SK-N-SH (cell line): ENCODE results near the gene MRPL36. TPM values are rescaled to one million over a fixed set of nuclear protein-coding genes. Genes with fewer than 3 reads are reported as not detected.

ENCODE experiments used
- CTCF ChIA-PET: fragments of 300-600, 350-600 bp; formaldehyde crosslinking; extraction: SDS; loops from one replicate; lab custom pipeline; 2021; lab: Yijun Ruan, JAX
- POLR2A ChIA-PET: fragments of 350-600 bp; sonication (Branson Sonifier 250); formaldehyde crosslinking; extraction: SDS; loops from one replicate; lab custom pipeline; 2020; ENCODE audit warnings: antibody characterized with exemption, inconsistent platforms; lab: Yijun Ruan, JAX
- DNase-seq: peaks from one replicate; pipeline ENCODE4 v3.0.0; 2012
- H2AFZ ChIP-seq: fragments of 200-600 bp; sonication (generic); 2 replicates; pipeline ENCODE4 v1.8.1; 2016; ENCODE audit warnings: antibody characterized with exemption, mild to moderate bottlenecking, low read depth
- H3F3A ChIP-seq: fragments of 200-600 bp; sonication (generic); replicated peaks from 2 replicates; pipeline ENCODE3; 2016; ENCODE audit warnings: antibody characterized with exemption, mild to moderate bottlenecking; ENCODE audit not compliant: insufficient read depth
- H3K27ac ChIP-seq, 2 experiments: fragments of 200-500 bp in 1 of 2; fragments of 200-600 bp in 1 of 2; sonication (Bioruptor generic) in 1 of 2; sonication (generic), shearing (Covaris generic) in 1 of 2; 2 replicates each; pipeline versions ENCODE4 v1.5.1 to v1.6.1; 2014 to 2016; ENCODE audit warnings: low read depth in 2 of 2, inconsistent platforms in 1 of 2, low read length in 1 of 2, mild to moderate bottlenecking in 1 of 2, mixed read lengths in 1 of 2
- H3K27me3 ChIP-seq: fragments of 200-600 bp; sonication (generic), shearing (Covaris generic); 2 replicates; pipeline ENCODE4 v1.6.1; 2016; ENCODE audit warnings: mixed run types; ENCODE audit not compliant: insufficient read depth
- H3K36me3 ChIP-seq, 2 experiments: fragments of 200-500 bp in 1 of 2; fragments of 200-600 bp in 1 of 2; sonication (Bioruptor generic) in 1 of 2; sonication (generic) in 1 of 2; replicated peaks in 1 of 2; 2 replicates each; pipeline versions ENCODE3 to v1.5.1; 2014 to 2016; ENCODE audit warnings: low read length in 1 of 2, mild to moderate bottlenecking in 1 of 2; ENCODE audit not compliant: insufficient read depth in 2 of 2, control insufficient read depth in 1 of 2
- H3K4me1 ChIP-seq, 2 experiments: fragments of 200-500 bp in 1 of 2; fragments of 200-600 bp in 1 of 2; sonication (Bioruptor generic) in 1 of 2; sonication (generic), shearing (Covaris generic) in 1 of 2; 2 replicates each; pipeline versions ENCODE4 v1.5.1 to v1.6.1; 2014 to 2016; ENCODE audit warnings: low read depth in 1 of 2, low read length in 1 of 2, mixed run types in 1 of 2; ENCODE audit not compliant: insufficient read depth in 2 of 2, control insufficient read depth in 1 of 2
- H3K4me2 ChIP-seq: fragments of 200-600 bp; sonication (generic), shearing (Covaris generic); 2 replicates; pipeline ENCODE4 v1.6.1; 2017; ENCODE audit warnings: mixed run types
- H3K4me3 ChIP-seq, 2 experiments: fragments of 200-500 bp in 1 of 2; fragments of 200-600 bp in 1 of 2; sonication (Bioruptor generic) in 1 of 2; sonication (generic), shearing (Covaris generic) in 1 of 2; 2 replicates each; pipeline versions ENCODE4 v1.5.1 to v1.8.1; 2014 to 2016; ENCODE audit warnings: low read depth in 2 of 2, inconsistent platforms in 1 of 2, low read length in 1 of 2, mild to moderate bottlenecking in 1 of 2, mixed read lengths in 1 of 2, moderate library complexity in 1 of 2
- H3K79me2 ChIP-seq: fragments of 200-600 bp; sonication (generic); 2 replicates; pipeline ENCODE4 v1.8.1; 2017; ENCODE audit warnings: mild to moderate bottlenecking; ENCODE audit not compliant: insufficient read depth
- H3K9ac ChIP-seq: fragments of 200-600 bp; sonication (generic); 2 replicates; pipeline ENCODE4 v1.6.1; 2017; ENCODE audit warnings: mixed run types
- H3K9me2 ChIP-seq: fragments of 200-600 bp; sonication (generic); 2 replicates; pipeline ENCODE4 v1.6.1; 2017; ENCODE audit warnings: mixed run types
- H3K9me3 ChIP-seq: fragments of 200-600 bp; sonication (generic); 2 replicates; pipeline ENCODE4 v1.6.1; 2017; ENCODE audit warnings: mixed run types, mild to moderate bottlenecking, moderate library complexity
- H4K20me1 ChIP-seq: fragments of 200-600 bp; sonication (generic); 2 replicates; pipeline ENCODE4 v1.6.1; 2017; ENCODE audit warnings: mild to moderate bottlenecking, mixed run types; ENCODE audit not compliant: insufficient read depth
- CHD2 ChIP-seq: fragments of 150-350 bp; IDR thresholded peaks from 2 replicates; pipeline ENCODE4 v1.6.1; 2018; ENCODE audit warnings: low read length; ENCODE audit not compliant: partially characterized antibody
- FOSL2 ChIP-seq: IDR thresholded peaks from 2 replicates; pipeline ENCODE4 v1.4.0; 2012; ENCODE audit warnings: low read depth, mild to moderate bottlenecking, moderate library complexity, borderline replicate concordance
- FOXJ3 ChIP-seq: sonication (generic); formaldehyde crosslinking; IDR thresholded peaks from 2 replicates; pipeline ENCODE4 v1.5.1; 2020; ENCODE audit warnings: mild to moderate bottlenecking, missing genetic modification reagents
- GABPA ChIP-seq: IDR thresholded peaks from 2 replicates; pipeline ENCODE4 v1.4.0; 2012; ENCODE audit warnings: low read depth, mild to moderate bottlenecking
- GATA2 ChIP-seq: sonication (generic); formaldehyde crosslinking; IDR thresholded peaks from 2 replicates; pipeline ENCODE4 v1.5.0; 2020; ENCODE audit warnings: mild to moderate bottlenecking, missing genetic modification reagents
- MAX ChIP-seq: IDR thresholded peaks from 2 replicates; pipeline ENCODE4 v1.4.0; 2012; ENCODE audit warnings: low read depth
- MEF2A ChIP-seq: IDR thresholded peaks from 2 replicates; pipeline ENCODE4 v1.4.0; 2012; ENCODE audit warnings: low read depth, borderline replicate concordance
- MXI1 ChIP-seq: IDR thresholded peaks from 2 replicates; pipeline ENCODE4 v1.6.1; 2012; ENCODE audit warnings: mild to moderate bottlenecking, low read depth, low read length, improper control_type of control experiment
- NRF1 ChIP-seq: IDR thresholded peaks from 2 replicates; pipeline ENCODE4 v1.6.1; 2012; ENCODE audit warnings: low read depth, mild to moderate bottlenecking, low read length
- PBX3 ChIP-seq: IDR thresholded peaks from 2 replicates; pipeline ENCODE4; 2012
- RAD21 ChIP-seq: IDR thresholded peaks from 2 replicates; pipeline ENCODE4 v1.6.1; 2012; ENCODE audit warnings: mild to moderate bottlenecking, low read length
- SMC3 ChIP-seq: IDR thresholded peaks from 2 replicates; pipeline ENCODE4 v1.6.1; 2012; ENCODE audit warnings: low read depth, low read length, improper control_type of control experiment
- TAF1 ChIP-seq: IDR thresholded peaks from 2 replicates; pipeline ENCODE4 v1.6.1; 2012; ENCODE audit warnings: low read depth, mild to moderate bottlenecking, low read length, moderate library complexity, borderline replicate concordance
- TCF12 ChIP-seq: IDR thresholded peaks from 2 replicates; pipeline ENCODE4 v1.4.0; 2012
- TEAD4 ChIP-seq: IDR thresholded peaks from 2 replicates; pipeline ENCODE4 v1.4.0; 2012; ENCODE audit warnings: mild to moderate bottlenecking, borderline replicate concordance; ENCODE audit not compliant: insufficient read depth
- YY1 ChIP-seq: IDR thresholded peaks from 2 replicates; pipeline ENCODE4 v1.4.0; 2012; ENCODE audit warnings: low read depth, mild to moderate bottlenecking
- WGBS: methylation state at CpG from one replicate; pipeline ENCODE4 v1.1.6; 2017; ENCODE audit warnings: low lambda C conversion rate; 5-methylcytosine and 5-hydroxymethylcytosine counted together
- polyA plus RNA-seq, 3 experiments: library from polyadenylated mRNA; depleted of rRNA; stranded (reverse); fragments of >200 nt; gene quantifications; 2 replicates each; pipeline ENCODE4 v1.2.3, GENCODE V29; 2012
- TF ChIP-seq, protein P1 (sequence below): fragments of 200-600 bp; sonication (generic); IDR thresholded peaks from 2 replicates; pipeline ENCODE4 v1.6.1; 2017; ENCODE audit warnings: antibody characterized with exemption, mild to moderate bottlenecking, moderate library complexity
- TF ChIP-seq, protein P2 (sequence below): IDR thresholded peaks from 2 replicates; pipeline ENCODE4 v1.6.1; 2012; ENCODE audit warnings: mild to moderate bottlenecking, low read depth, low read length, moderate library complexity
- TF ChIP-seq, protein P3 (sequence below): IDR thresholded peaks from 2 replicates; pipeline ENCODE4 v1.4.0; 2012; ENCODE audit warnings: low read depth, borderline replicate concordance

The MRPL36 gene
- polyA plus RNA-seq, 1 of the 3 experiments (the other 2 are of a cell fraction), result 78.4 TPM

- DNase-seq, result no peak
- no peaks in the 10 kb centered on the region for H3F3A ChIP-seq
Measured at GRCh38 chr5:1806974-1807373, 7.3 kb upstream of the MRPL36 start.

More at GRCh38 chr5:1806974-1807373, 7.3 kb upstream of the MRPL36 start:
- POLR2A ChIA-PET, result no interaction called here
- 85% methylated on average over 16 of the region's 16 CpGs for WGBS
- no peak overlapping the region for H3K27ac ChIP-seq
- H3K36me3 ChIP-seq, result peaks cover 61 to 89% of the 10 kb centered on the region in 2 experiments
- H3K9me2 ChIP-seq, result no peaks in the 10 kb centered on the region
- peaks cover 0 to under 1% of the 10 kb centered on the region in 2 experiments; a peak in 1 of 4 replicates for H3K4me1 ChIP-seq
- CTCF ChIA-PET, result no interaction called here
- H4K20me1 ChIP-seq, result no peaks in the 10 kb centered on the region; the same call in 1 of the 2 replicates
- TF ChIP-seq FOSL2 (no peak), NRF1 (no peak), SMC3 (no peak), GATA2 (CRISPR knock-in tag) (no peak), TEAD4 (no peak), PBX3 (no peak), CHD2 (no peak), GABPA (no peak), RAD21 (no peak), MXI1 (no peak), TAF1 (no peak), MAX (no peak), MEF2A (no peak), TCF12 (no peak), FOXJ3 (no peak), YY1 (no peak)
- TF ChIP-seq, protein P1, sequence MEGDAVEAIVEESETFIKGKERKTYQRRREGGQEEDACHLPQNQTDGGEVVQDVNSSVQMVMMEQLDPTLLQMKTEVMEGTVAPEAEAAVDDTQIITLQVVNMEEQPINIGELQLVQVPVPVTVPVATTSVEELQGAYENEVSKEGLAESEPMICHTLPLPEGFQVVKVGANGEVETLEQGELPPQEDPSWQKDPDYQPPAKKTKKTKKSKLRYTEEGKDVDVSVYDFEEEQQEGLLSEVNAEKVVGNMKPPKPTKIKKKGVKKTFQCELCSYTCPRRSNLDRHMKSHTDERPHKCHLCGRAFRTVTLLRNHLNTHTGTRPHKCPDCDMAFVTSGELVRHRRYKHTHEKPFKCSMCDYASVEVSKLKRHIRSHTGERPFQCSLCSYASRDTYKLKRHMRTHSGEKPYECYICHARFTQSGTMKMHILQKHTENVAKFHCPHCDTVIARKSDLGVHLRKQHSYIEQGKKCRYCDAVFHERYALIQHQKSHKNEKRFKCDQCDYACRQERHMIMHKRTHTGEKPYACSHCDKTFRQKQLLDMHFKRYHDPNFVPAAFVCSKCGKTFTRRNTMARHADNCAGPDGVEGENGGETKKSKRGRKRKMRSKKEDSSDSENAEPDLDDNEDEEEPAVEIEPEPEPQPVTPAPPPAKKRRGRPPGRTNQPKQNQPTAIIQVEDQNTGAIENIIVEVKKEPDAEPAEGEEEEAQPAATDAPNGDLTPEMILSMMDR, result no peak
- TF ChIP-seq, protein P2, sequence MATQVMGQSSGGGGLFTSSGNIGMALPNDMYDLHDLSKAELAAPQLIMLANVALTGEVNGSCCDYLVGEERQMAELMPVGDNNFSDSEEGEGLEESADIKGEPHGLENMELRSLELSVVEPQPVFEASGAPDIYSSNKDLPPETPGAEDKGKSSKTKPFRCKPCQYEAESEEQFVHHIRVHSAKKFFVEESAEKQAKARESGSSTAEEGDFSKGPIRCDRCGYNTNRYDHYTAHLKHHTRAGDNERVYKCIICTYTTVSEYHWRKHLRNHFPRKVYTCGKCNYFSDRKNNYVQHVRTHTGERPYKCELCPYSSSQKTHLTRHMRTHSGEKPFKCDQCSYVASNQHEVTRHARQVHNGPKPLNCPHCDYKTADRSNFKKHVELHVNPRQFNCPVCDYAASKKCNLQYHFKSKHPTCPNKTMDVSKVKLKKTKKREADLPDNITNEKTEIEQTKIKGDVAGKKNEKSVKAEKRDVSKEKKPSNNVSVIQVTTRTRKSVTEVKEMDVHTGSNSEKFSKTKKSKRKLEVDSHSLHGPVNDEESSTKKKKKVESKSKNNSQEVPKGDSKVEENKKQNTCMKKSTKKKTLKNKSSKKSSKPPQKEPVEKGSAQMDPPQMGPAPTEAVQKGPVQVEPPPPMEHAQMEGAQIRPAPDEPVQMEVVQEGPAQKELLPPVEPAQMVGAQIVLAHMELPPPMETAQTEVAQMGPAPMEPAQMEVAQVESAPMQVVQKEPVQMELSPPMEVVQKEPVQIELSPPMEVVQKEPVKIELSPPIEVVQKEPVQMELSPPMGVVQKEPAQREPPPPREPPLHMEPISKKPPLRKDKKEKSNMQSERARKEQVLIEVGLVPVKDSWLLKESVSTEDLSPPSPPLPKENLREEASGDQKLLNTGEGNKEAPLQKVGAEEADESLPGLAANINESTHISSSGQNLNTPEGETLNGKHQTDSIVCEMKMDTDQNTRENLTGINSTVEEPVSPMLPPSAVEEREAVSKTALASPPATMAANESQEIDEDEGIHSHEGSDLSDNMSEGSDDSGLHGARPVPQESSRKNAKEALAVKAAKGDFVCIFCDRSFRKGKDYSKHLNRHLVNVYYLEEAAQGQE, result no peak
- TF ChIP-seq, protein P3, sequence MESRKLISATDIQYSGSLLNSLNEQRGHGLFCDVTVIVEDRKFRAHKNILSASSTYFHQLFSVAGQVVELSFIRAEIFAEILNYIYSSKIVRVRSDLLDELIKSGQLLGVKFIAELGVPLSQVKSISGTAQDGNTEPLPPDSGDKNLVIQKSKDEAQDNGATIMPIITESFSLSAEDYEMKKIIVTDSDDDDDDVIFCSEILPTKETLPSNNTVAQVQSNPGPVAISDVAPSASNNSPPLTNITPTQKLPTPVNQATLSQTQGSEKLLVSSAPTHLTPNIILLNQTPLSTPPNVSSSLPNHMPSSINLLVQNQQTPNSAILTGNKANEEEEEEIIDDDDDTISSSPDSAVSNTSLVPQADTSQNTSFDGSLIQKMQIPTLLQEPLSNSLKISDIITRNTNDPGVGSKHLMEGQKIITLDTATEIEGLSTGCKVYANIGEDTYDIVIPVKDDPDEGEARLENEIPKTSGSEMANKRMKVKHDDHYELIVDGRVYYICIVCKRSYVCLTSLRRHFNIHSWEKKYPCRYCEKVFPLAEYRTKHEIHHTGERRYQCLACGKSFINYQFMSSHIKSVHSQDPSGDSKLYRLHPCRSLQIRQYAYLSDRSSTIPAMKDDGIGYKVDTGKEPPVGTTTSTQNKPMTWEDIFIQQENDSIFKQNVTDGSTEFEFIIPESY, result no peak
- no peaks in the 10 kb centered on the region for H3K9me3 ChIP-seq
- H3K4me3 ChIP-seq, result no peak overlapping the region
- H3K9ac ChIP-seq, result no peak overlapping the region
- no peaks in the 10 kb centered on the region for H3K27me3 ChIP-seq
- peaks cover 55% of the 10 kb centered on the region for H3K79me2 ChIP-seq
- no peak overlapping the region for H3K4me2 ChIP-seq
- H2AFZ ChIP-seq, result no peak overlapping the region
